ENCODE measurements around the gene SLC22A15.
A peak's percentile ranks its signal among the peaks of the same experiment; 100 is the strongest.

The SLC22A15 gene

DNA sequence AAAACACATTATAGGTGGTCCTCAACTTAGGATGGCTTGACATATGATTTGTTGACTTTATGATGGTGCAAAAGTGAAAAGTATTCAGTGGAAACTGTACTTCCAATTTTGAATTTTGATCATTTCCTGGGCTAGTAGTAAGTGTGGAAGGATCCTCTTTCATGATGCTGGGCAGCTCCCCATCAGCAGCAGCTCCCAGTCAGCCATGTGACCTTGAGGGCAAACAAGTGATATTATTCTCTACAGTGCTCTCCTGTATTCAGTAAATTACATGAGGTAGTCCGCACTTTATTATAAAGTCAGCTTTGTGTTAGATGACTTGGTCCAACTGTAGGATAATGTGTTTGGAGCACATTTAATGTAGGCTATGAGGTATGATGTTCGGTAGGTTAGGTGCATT is 36.4 kb downstream of the SLC22A15 start:
- Histone ChIP-seq H3K27me3 (no peaks in the 10 kb centered on the region), H3K4me3 (ENCODE audit: low read depth in 1 of 2, low read length in 1 of 2) (no peak overlapping the region), H3K4me1 (ENCODE audit: control insufficient read depth in 1 of 2, insufficient read depth in 1 of 2, low read depth in 1 of 2, low read length in 1 of 2) (peaks cover 5% of the 10 kb centered on the region in 2 experiments), H3K27ac (no peak overlapping the region), H3K36me3 (peaks cover 65% of the 10 kb centered on the region), H3K9me3 (no peaks in the 10 kb centered on the region)
- TF ChIP-seq, protein P1, sequence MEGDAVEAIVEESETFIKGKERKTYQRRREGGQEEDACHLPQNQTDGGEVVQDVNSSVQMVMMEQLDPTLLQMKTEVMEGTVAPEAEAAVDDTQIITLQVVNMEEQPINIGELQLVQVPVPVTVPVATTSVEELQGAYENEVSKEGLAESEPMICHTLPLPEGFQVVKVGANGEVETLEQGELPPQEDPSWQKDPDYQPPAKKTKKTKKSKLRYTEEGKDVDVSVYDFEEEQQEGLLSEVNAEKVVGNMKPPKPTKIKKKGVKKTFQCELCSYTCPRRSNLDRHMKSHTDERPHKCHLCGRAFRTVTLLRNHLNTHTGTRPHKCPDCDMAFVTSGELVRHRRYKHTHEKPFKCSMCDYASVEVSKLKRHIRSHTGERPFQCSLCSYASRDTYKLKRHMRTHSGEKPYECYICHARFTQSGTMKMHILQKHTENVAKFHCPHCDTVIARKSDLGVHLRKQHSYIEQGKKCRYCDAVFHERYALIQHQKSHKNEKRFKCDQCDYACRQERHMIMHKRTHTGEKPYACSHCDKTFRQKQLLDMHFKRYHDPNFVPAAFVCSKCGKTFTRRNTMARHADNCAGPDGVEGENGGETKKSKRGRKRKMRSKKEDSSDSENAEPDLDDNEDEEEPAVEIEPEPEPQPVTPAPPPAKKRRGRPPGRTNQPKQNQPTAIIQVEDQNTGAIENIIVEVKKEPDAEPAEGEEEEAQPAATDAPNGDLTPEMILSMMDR (IDR thresholded peaks at IDR 0.05): no peak

DNA sequence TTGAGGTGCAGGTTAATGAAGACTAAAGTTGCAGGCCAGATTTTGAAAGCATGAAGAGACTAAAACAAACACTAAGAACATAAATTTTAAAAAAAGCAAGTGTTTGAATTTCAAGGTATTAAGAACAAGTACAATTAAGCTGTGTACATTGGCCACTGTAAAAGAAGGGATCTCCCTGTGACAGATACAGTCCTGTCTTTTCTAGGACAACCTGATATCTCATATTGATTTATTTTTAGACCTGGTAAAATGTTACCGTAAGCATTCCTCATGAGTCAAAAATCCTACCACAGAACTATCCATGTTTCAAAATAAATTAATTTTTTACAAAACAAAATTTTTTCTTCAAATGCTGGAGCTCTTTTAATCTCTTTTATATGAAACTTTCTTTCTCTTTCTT is 39.4 kb downstream of the SLC22A15 start:
- Histone ChIP-seq H3K27ac (no peak overlapping the region), H3K4me1 (ENCODE audit: control insufficient read depth in 1 of 2, insufficient read depth in 1 of 2, low read depth in 1 of 2, low read length in 1 of 2) (peaks cover 9% of the 10 kb centered on the region in 2 experiments), H3K4me3 (ENCODE audit: low read depth in 1 of 2, low read length in 1 of 2) (no peak overlapping the region), H3K9me3 (no peaks in the 10 kb centered on the region), H3K36me3 (peaks cover 52% of the 10 kb centered on the region), H3K27me3 (no peaks in the 10 kb centered on the region)
- TF ChIP-seq, protein P1 (IDR thresholded peaks at IDR 0.05): no peak

GRCh38 chr1:116018007-116018406 is 41.7 kb downstream of the SLC22A15 start:
- Histone ChIP-seq H3K36me3 (peaks cover 51% of the 10 kb centered on the region), H3K4me1 (ENCODE audit: control insufficient read depth in 1 of 2, insufficient read depth in 1 of 2, low read depth in 1 of 2, low read length in 1 of 2) (peaks cover 23% of the 10 kb centered on the region in 2 experiments), H3K4me3 (ENCODE audit: low read depth in 1 of 2, low read length in 1 of 2) (no peak overlapping the region), H3K27me3 (no peaks in the 10 kb centered on the region), H3K27ac (peak overlapping the region; percentile 61), H3K9me3 (no peaks in the 10 kb centered on the region)
- TF ChIP-seq, protein P1 (IDR thresholded peaks at IDR 0.05): no peak

DNA sequence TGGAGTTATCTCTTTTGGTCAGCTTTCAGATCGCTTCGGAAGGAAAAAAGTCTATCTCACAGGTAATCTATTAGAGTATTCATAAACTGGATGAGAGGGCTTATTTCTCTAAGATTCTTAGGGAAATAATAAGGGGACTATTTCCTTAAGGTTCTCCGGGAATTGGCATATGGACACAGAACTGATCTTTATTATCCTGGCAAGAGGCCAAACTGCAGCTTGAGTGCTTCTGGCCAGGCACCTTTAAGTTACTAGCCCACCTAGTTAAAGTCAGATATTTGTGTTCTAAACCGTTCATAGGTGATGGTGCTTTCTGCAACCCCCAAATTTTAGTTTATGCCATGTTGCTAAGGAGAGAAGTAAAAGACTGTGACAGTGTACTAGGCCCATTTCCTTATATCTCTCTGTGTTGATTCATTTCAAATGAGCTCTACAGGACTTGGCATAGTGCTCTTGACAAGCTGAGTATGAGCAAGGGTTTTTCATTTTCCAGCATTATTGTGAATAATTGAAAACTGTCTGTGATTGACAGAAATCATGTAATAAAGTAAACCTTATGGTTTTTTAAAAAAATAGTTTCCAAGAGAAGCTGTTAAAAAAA is 43.4 kb downstream of the SLC22A15 start:
- Histone ChIP-seq H3K27me3 (no peaks in the 10 kb centered on the region), H3K9me3 (no peaks in the 10 kb centered on the region), H3K36me3 (peaks cover 41% of the 10 kb centered on the region), H3K4me1 (ENCODE audit: control insufficient read depth in 1 of 2, insufficient read depth in 1 of 2, low read depth in 1 of 2, low read length in 1 of 2) (peaks cover 37 to 40% of the 10 kb centered on the region in 2 experiments), H3K27ac (no peak overlapping the region), H3K4me3 (ENCODE audit: low read depth in 1 of 2, low read length in 1 of 2) (no peak overlapping the region)
- TF ChIP-seq, protein P1 (IDR thresholded peaks at IDR 0.05): no peak

DNA sequence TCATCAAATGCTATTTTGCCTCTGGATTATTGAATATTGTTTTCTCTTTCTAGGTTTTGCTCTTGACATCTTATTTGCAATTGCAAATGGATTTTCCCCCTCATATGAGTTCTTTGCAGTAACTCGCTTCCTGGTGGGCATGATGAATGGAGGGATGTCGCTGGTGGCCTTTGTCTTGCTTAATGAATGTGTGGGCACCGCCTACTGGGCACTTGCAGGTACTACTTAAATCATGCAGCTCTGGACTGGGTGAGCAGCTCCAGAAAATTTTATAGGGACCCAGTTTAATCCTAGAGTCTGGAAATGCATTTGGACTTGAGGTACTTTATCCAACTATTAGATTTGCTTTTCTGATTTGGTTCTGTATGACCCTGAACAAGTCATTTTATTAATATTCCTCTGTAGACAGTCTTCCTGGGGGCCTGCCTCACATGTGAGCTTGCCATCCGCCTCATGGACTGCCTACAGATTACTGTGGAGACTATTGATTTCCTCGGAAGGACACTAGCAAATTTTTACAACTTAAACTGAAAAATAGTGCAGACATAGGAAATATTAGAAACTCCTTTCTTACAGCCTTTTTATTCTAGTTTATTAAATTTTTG is 44.5 kb downstream of the SLC22A15 start:
- Histone ChIP-seq H3K4me3 (ENCODE audit: low read depth in 1 of 2, low read length in 1 of 2) (no peak overlapping the region), H3K9me3 (no peaks in the 10 kb centered on the region), H3K36me3 (peaks cover 45% of the 10 kb centered on the region), H3K4me1 (ENCODE audit: control insufficient read depth in 1 of 2, insufficient read depth in 1 of 2, low read depth in 1 of 2, low read length in 1 of 2) (peaks cover 40 to 42% of the 10 kb centered on the region in 2 experiments), H3K27ac (no peak overlapping the region), H3K27me3 (no peaks in the 10 kb centered on the region)
- TF ChIP-seq, protein P1 (IDR thresholded peaks at IDR 0.05): peak; percentile 55

Measured in neutrophil (primary cell).